Measurements from ENCODE around the gene VENTX. TPM values are rescaled to one million over a fixed set of nuclear protein-coding genes. Genes with fewer than 3 reads are reported as not detected.

Gene VENTX
- total RNA-seq, 2 donors from 2014 or later: 0.44 to 0.63 TPM

DNA sequence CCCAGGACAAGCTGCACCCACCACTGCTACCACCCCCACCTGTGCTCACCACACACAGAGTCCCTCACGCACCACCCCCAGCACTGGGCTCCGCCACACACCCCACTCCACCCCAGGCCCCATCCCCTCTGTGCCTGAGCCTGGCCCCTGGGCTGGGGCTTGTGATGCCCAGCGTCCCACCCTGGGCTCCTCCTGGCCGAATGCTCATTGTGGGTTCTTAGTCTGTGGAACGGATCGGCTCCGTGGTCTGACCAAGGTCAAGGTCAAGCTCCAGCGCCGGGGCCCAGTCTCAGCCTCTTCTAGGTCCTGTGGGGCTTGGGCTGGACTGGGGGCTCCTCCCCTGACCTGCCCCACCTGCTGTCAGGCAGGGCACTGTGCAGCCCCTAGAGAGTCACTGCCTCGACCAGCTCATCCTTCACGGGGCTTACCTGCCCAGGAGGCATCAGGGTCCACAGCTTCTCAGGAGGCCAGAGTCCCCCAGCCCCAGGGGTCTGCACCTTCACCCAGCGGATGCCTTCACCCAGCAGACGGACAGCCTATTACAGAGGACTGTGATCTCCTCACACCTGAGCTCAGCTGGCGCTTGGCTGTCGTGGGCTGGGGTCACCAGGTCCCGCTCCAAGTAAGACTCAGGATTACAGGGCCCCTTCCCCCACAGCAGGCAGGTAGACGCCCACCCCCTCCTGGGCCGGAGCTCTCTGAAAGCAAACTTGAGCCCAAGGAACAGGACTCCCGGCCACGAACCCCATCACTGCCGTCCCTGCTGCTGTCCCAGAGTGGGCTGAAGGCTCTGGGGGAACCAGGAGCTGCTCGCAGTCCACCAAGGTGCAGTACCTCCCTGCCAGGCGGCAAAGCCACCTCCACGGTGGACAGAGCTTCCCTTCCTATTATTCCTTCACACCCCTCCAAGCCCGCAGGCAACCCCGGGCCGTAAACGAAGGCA, 22.9 kb upstream of the VENTX start:
- Histone ChIP-seq H3K9me3 (no peaks in the 10 kb centered on the region), H3K27me3 (peaks cover 0 to 1% of the 10 kb centered on the region in 2 donors), H3K4me3 (no peak overlapping the region), H3K4me1 (no peaks in the 10 kb centered on the region), H3K36me3 (no peaks in the 10 kb centered on the region), H3K27ac (no peak overlapping the region)
- no peak for DNase-seq (ENCODE audit: low spot score)
- TF ChIP-seq CTCF (IDR thresholded peaks at IDR 0.05): no peak

GRCh38 chr10:133215586-133215985, 22.1 kb upstream of the VENTX start:
- Histone ChIP-seq H3K36me3 (no peaks in the 10 kb centered on the region), H3K4me1 (no peaks in the 10 kb centered on the region), H3K27ac (no peak overlapping the region), H3K9me3 (no peaks in the 10 kb centered on the region), H3K27me3 (peaks cover 0 to 3% of the 10 kb centered on the region in 2 donors), H3K4me3 (no peak overlapping the region)
- no peak for DNase-seq (ENCODE audit: low spot score)
- no peak for TF ChIP-seq CTCF (IDR thresholded peaks at IDR 0.05)

GRCh38 chr10:133216776-133217175, 20.9 kb upstream of the VENTX start:
- Histone ChIP-seq H3K4me1 (no peaks in the 10 kb centered on the region), H3K9me3 (no peaks in the 10 kb centered on the region), H3K27me3 (peaks cover 0 to 3% of the 10 kb centered on the region in 2 donors), H3K36me3 (no peaks in the 10 kb centered on the region), H3K4me3 (no peak overlapping the region), H3K27ac (no peak overlapping the region)
- no peak for DNase-seq (ENCODE audit: low spot score)
- no peak for TF ChIP-seq CTCF (IDR thresholded peaks at IDR 0.05)

DNA sequence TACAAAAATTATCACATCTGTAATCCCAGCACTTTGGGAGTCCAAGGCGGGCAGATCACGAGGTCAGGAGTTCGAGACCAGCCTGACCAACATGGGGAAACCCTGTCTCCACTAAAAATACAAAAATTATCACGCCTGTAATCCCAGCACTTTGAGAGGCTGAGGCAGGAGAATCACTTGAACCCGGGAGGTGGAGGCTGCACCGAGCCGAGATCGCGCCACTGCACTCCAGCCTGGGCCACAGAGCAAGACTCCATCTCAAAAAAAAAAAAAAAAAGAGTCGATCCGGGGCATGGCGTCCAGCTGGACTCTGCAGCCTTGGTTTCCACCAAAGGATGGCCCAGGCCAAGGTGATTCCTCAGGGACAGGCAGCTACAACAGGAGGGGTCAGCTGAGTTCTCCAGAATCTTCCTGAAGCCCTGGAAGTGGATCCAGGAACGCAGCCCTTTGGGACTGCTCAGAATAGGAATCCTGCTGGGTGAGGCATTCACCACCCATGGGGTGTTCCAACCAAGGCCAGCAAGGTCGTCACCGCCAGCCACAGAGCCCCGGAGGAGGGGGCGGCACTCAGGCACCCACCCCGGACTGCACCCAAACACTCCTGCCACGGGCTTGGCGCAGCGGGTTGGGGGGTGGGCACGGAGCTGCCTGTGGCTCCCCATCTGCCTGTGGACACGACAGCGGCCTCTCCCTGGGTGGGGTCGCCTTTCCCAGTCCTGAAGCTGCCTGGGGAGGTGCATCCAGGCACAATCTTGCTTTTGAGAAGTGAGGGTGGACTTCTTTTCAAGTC, 19.7 kb upstream of the VENTX start:
- no peaks in the 10 kb centered on the region for H3K9me3 ChIP-seq
- DNase-seq (ENCODE audit: low spot score): no peak
- no peaks in the 10 kb centered on the region for H3K36me3 ChIP-seq
- H3K4me1 ChIP-seq: no peaks in the 10 kb centered on the region
- H3K27ac ChIP-seq: no peak overlapping the region
- no peak for TF ChIP-seq CTCF (IDR thresholded peaks at IDR 0.05)
- no peak overlapping the region for H3K4me3 ChIP-seq
- peaks cover 0 to 3% of the 10 kb centered on the region in 2 donors for H3K27me3 ChIP-seq

- Histone ChIP-seq H3K4me1 (no peaks in the 10 kb centered on the region), H3K4me3 (no peak overlapping the region), H3K9me3 (no peaks in the 10 kb centered on the region), H3K36me3 (no peaks in the 10 kb centered on the region), H3K27me3 (peaks cover 0 to 3% of the 10 kb centered on the region in 2 donors), H3K27ac (no peak overlapping the region)
- DNase-seq (ENCODE audit: low spot score): no peak
- TF ChIP-seq CTCF (IDR thresholded peaks at IDR 0.05): no peak
These were observed 18.8 kb upstream of the VENTX start for GRCh38 chr10:133218891-133219290.

Measured in right atrium auricular region (tissue), 2 donors.